ENCODE results near the gene MYO19.

GRCh38 chr17:36509272-36509985 is 25.2 kb downstream of the MYO19 start:
- TF ChIP-seq CTCF (conservative IDR thresholded peaks at IDR 0.05) (no peak), ZFX (IDR thresholded peaks at IDR 0.05) (no peak)
